ENCODE data around the gene COL9A1. TPM values are rescaled to one million over a fixed set of nuclear protein-coding genes. Genes with fewer than 3 reads are reported as not detected.

The COL9A1 gene
- total and polyA plus RNA-seq, 2 of the 8 experiments (the other 6 are each of a cell fraction or from before 2014, with no cell fraction given): 7.9 to 18.1 TPM

- H3K9ac ChIP-seq (replicated peaks in 1 of 4; ENCODE audit: extremely low read depth in 1 of 4, low read depth in 3 of 4, low read length in 3 of 4): no peak overlapping the region
- no peak for TF ChIP-seq SIX5 (IDR thresholded peaks at IDR 0.05; ENCODE audit: low read depth, low read length)
- H3K27me3 ChIP-seq (replicated peaks in 1 of 4; ENCODE audit: control insufficient read depth in 3 of 4, extremely low read depth in 1 of 4, insufficient read depth in 3 of 4, low read length in 3 of 4): no peaks in the 10 kb centered on the region
- DNase-seq (ENCODE audit: low read depth in 1 of 2, low spot score in 2 of 2) (no peak), FAIRE-seq (no peak)
- H3K23me2 ChIP-seq (ENCODE audit: low read depth, low read length): no peaks in the 10 kb centered on the region
- H3K4ac ChIP-seq (replicated peaks; ENCODE audit: insufficient read length, low read depth, low read length): no peak overlapping the region
- H3K23ac ChIP-seq (ENCODE audit: insufficient read length): no peak overlapping the region
- no peaks in the 10 kb centered on the region for H3K36me3 ChIP-seq (ENCODE audit: control insufficient read depth in 2 of 4, insufficient read depth in 4 of 4, low read length in 3 of 4)
- POLR2A ChIA-PET (ENCODE audit: partially characterized antibody): no interaction called here
- H3K79me2 ChIP-seq (ENCODE audit: control insufficient read depth in 1 of 2, insufficient read depth in 2 of 2, low read length in 2 of 2): no peaks in the 10 kb centered on the region
- H2BK20ac ChIP-seq (ENCODE audit: low read length): no peak overlapping the region
- no peak overlapping the region for H2AFZ ChIP-seq (ENCODE audit: low read length)
- H2BK120ac ChIP-seq (replicated peaks; ENCODE audit: low read depth, low read length): no peak overlapping the region
- H3K4me2 ChIP-seq (ENCODE audit: insufficient read depth in 1 of 2, low read depth in 2 of 2, low read length in 2 of 2): no peak overlapping the region
- H4K5ac ChIP-seq (ENCODE audit: insufficient read length, low read depth, low read length): no peak overlapping the region
- CTCF ChIA-PET (ENCODE audit: partially characterized antibody): interaction anchor here (0.7 to 12.1 kb wide), 4 partner anchors 10 to 628 kb away, joined by 3 to 228 read pairs (median 3); no protein-coding TSS in a partner anchor
- H2BK15ac ChIP-seq (ENCODE audit: low read length): no peak overlapping the region
- H3K4me3 ChIP-seq (ENCODE audit: extremely low read depth in 1 of 4, insufficient read depth in 2 of 4, low read depth in 3 of 4, low read length in 4 of 4): no peak overlapping the region
- H3K27ac ChIP-seq (ENCODE audit: low read depth, low read length): no peak overlapping the region
- H3K18ac ChIP-seq (ENCODE audit: extremely low read depth, low read length): no peak overlapping the region
- no peak overlapping the region for H2BK12ac ChIP-seq (ENCODE audit: low read depth, low read length)
- no peak overlapping the region for H2AK5ac ChIP-seq (ENCODE audit: low read depth, low read length)
- H3K56ac ChIP-seq (replicated peaks; ENCODE audit: insufficient read length, low read depth, low read length): no peak overlapping the region
- no peaks in the 10 kb centered on the region for H3K79me1 ChIP-seq (ENCODE audit: low read depth, low read length)
- no peaks in the 10 kb centered on the region for H4K20me1 ChIP-seq (replicated peaks in 1 of 2; ENCODE audit: control insufficient read depth in 1 of 2, insufficient read depth in 2 of 2, low read length in 2 of 2)
- H4K8ac ChIP-seq (ENCODE audit: extremely low read depth, insufficient read depth, low read length): no peak overlapping the region
- H2BK5ac ChIP-seq (ENCODE audit: low read depth, low read length): no peak overlapping the region
- peaks cover 4 to 9% of the 10 kb centered on the region in 2 experiments; a peak in 2 of 4 replicates for H3K9me3 ChIP-seq (ENCODE audit: insufficient read depth in 2 of 2, low read depth in 1 of 2, low read length in 1 of 2)
- H3K4me1 ChIP-seq (replicated peaks in 1 of 4; ENCODE audit: control insufficient read depth in 3 of 4, insufficient read depth in 4 of 4, low read length in 3 of 4): no peaks in the 10 kb centered on the region; a peak in 1 of 7 replicates
- WGBS, 2 experiments (ENCODE audit: extremely low coverage in 1 of 2, insufficient coverage in 1 of 2, insufficient read length in 1 of 2, insufficient replicate concordance in 2 of 2, low coverage in 1 of 2, low lambda C conversion rate in 2 of 2, missing lambda C conversion rate in 1 of 2): 90% methylated on average over 4 of the region's 4 CpGs; no CpG with 5 or more reads in 1 of the 2 experiments
- H4K91ac ChIP-seq (replicated peaks; ENCODE audit: insufficient read length, low read length): no peak overlapping the region
- no peak overlapping the region for H3K14ac ChIP-seq (ENCODE audit: insufficient read length)
These were observed 11.4 kb upstream of the COL9A1 start for GRCh38 chr6:70314296-70314695.
